Gastrocnemius medialis (tissue), 4 donors: ENCODE data around the gene ITPR1. TPM values are rescaled to one million over a fixed set of nuclear protein-coding genes. Genes with fewer than 3 reads are reported as not detected.

Source experiments
- ATAC-seq, 2 donors: fragments of 150-250 bp; one replicate each; pipeline ENCODE4 v1.9.1; 2016
- DNase-seq, 2 donors: peaks; one replicate each; pipeline ENCODE4 v3.0.0-alpha.2; 2019
- H3K27ac ChIP-seq, 4 donors: fragments of 200-600 bp; sonication (generic); 1 replicate in 1 of 4; 2 replicates in 3 of 4; pipeline ENCODE4 v1.5.1; 2016 to 2018; ENCODE audit warnings: mild to moderate bottlenecking in 2 of 4, moderate library complexity in 1 of 4
- H3K27me3 ChIP-seq, 3 donors: fragments of 200-600 bp; sonication (generic) in 2 of 3; 1 replicate in 1 of 3; 2 replicates in 2 of 3; pipeline versions ENCODE4 v1.5.1 to v1.6.0; 2016 to 2019; ENCODE audit warnings: mild to moderate bottlenecking in 1 of 3, moderate library complexity in 1 of 3
- H3K36me3 ChIP-seq, 2 donors: fragments of 200-600 bp; sonication (generic) in 1 of 2; one replicate each; pipeline ENCODE4 v1.5.1; 2017 to 2018
- H3K4me1 ChIP-seq, 2 donors: fragments of 200-600 bp; sonication (generic) in 1 of 2; one replicate each; pipeline ENCODE4 v1.5.1; 2016 to 2017; ENCODE audit warnings: mild to moderate bottlenecking in 2 of 2
- H3K4me3 ChIP-seq, 4 donors: fragments of 200-600 bp; sonication (generic) in 3 of 4; 1 replicate in 1 of 4; 2 replicates in 3 of 4; pipeline ENCODE4 v1.5.1; 2016 to 2019; ENCODE audit warnings: mild to moderate bottlenecking in 2 of 4
- H3K9me3 ChIP-seq, 3 donors: fragments of 200-600 bp; sonication (generic) in 2 of 3; 1 replicate in 1 of 3; 2 replicates in 2 of 3; pipeline ENCODE4 v1.5.1; 2016 to 2019
- POLR2A ChIP-seq, 2 donors: fragments of 450-650 bp; IDR thresholded peaks; one replicate each; pipeline ENCODE4 v1.6.1; 2017; ENCODE audit warnings: antibody characterized with exemption in 2 of 2, mild to moderate bottlenecking in 2 of 2, moderate library complexity in 2 of 2
- in situ Hi-C, 4 donors: fragments of 200-750 bp; cut with MboI; loops; one replicate each; pipeline versions ENCODE4 v1.15.0 to v1.8.0; 2017; ENCODE audit warnings: low sequenced_read_pairs in 4 of 4
- intact Hi-C: fragments of 100-400 bp; cut with DNase I; formaldehyde crosslinking; loops from one replicate; pipeline ENCODE4 v1.15.1; 2023; ENCODE audit warnings: low total_unique reads
- total RNA-seq, 4 donors: library from RNA; depleted of rRNA; stranded (reverse); fragments of >200 nt; gene quantifications; one replicate each; pipeline versions ENCODE4 v1.1.0 to v1.2.3, GENCODE V29; 2016
- TF ChIP-seq, protein P1 (sequence below), 5 experiments: fragments of 450-650 bp in 3 of 5; fragments of 200-600 bp in 2 of 5; sonication (generic) in 2 of 5; IDR thresholded peaks in 4 of 5; conservative IDR thresholded peaks in 1 of 5; 1 replicate in 4 of 5; 2 replicates in 1 of 5; pipeline ENCODE4 v1.5.1; 2016 to 2019; ENCODE audit warnings: antibody characterized with exemption in 5 of 5, mild to moderate bottlenecking in 3 of 5, moderate library complexity in 3 of 5

Gene ITPR1
- total RNA-seq, 4 donors from 2014 or later: 5.5 to 21.7 (median 11.3) TPM

DNA sequence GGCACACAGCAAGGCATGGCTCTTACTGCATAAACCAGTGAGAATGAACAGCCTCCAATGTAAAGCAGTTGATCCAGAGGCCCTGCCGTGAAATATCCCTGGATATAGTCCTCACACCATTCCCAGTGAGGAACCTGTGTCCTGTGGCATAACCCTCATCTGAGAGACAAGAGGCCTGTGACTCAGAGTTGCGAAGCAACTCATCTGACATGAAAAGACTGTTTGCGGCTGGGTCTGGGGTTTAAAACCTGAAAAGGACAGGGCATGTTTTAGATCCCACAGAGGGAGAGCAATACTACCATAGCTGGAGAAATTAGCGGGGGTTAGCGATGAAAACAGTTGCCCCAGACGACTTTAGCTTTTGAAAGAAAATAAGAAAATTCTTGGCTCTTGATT, 320.8 kb downstream of the ITPR1 start:
- Histone ChIP-seq H3K36me3 (peaks cover 0 to 7% of the 10 kb centered on the region in 2 donors), H3K4me3 (no peak overlapping the region), H3K4me1 (peaks cover 0 to 23% of the 10 kb centered on the region in 2 donors), H3K9me3 (no peaks in the 10 kb centered on the region), H3K27me3 (no peaks in the 10 kb centered on the region), H3K27ac (peak overlapping the region; percentile 34 to 78 (median 60))
- ATAC-seq: peak; percentile 55 to 57
- in situ Hi-C loops (no loop called here), intact Hi-C loops (no loop called here)
- TF ChIP-seq, protein P1, sequence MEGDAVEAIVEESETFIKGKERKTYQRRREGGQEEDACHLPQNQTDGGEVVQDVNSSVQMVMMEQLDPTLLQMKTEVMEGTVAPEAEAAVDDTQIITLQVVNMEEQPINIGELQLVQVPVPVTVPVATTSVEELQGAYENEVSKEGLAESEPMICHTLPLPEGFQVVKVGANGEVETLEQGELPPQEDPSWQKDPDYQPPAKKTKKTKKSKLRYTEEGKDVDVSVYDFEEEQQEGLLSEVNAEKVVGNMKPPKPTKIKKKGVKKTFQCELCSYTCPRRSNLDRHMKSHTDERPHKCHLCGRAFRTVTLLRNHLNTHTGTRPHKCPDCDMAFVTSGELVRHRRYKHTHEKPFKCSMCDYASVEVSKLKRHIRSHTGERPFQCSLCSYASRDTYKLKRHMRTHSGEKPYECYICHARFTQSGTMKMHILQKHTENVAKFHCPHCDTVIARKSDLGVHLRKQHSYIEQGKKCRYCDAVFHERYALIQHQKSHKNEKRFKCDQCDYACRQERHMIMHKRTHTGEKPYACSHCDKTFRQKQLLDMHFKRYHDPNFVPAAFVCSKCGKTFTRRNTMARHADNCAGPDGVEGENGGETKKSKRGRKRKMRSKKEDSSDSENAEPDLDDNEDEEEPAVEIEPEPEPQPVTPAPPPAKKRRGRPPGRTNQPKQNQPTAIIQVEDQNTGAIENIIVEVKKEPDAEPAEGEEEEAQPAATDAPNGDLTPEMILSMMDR (IDR thresholded peaks at IDR 0.05 in 4 of 5, conservative IDR thresholded peaks at IDR 0.05 in 1 of 5): no peak
- TF ChIP-seq POLR2A (IDR thresholded peaks at IDR 0.05): no peak
- no peak for DNase-seq

DNA sequence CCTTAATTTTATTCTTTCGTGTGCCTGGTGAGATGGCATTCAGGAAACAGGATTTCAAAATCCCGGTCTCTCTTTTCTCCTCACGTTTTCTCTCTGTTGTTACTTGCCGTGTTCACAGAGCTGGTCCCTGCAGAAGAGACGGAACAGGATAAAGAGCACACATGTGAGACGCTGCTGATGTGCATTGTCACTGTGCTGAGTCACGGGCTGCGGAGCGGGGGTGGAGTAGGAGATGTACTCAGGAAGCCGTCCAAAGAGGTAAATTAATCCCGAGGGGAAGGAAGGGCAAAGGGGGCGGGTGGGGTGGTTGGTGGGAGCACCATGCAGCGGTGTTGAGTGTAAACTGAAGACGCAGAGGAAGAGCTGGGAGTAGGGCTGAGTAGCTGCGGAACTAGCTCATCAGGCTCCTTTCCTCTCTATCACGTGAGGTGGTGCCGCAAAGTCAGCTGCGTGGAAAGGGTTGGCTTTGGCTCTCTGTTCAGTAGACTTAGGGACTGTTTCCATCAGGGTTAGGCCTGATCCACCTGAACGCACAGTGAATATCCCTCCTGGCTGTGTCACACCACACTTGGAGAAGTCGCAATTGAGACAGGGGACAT, 321.3 kb downstream of the ITPR1 start:
- peaks cover 0 to 18% of the 10 kb centered on the region in 2 donors for H3K4me1 ChIP-seq
- peak; percentile 79 to 86 for ATAC-seq
- peak overlapping the region; percentile 34 to 78 (median 60) for H3K27ac ChIP-seq
- H3K27me3 ChIP-seq: no peaks in the 10 kb centered on the region
- intact Hi-C loops (no loop called here), in situ Hi-C loops (no loop called here)
- peak; percentile 37 to 78 for DNase-seq
- no peaks in the 10 kb centered on the region for H3K9me3 ChIP-seq
- no peak overlapping the region for H3K4me3 ChIP-seq
- no peak for TF ChIP-seq POLR2A (IDR thresholded peaks at IDR 0.05)
- TF ChIP-seq, protein P1 (IDR thresholded peaks at IDR 0.05 in 4 of 5, conservative IDR thresholded peaks at IDR 0.05 in 1 of 5): no peak
- peaks cover 0 to 7% of the 10 kb centered on the region in 2 donors for H3K36me3 ChIP-seq

DNA sequence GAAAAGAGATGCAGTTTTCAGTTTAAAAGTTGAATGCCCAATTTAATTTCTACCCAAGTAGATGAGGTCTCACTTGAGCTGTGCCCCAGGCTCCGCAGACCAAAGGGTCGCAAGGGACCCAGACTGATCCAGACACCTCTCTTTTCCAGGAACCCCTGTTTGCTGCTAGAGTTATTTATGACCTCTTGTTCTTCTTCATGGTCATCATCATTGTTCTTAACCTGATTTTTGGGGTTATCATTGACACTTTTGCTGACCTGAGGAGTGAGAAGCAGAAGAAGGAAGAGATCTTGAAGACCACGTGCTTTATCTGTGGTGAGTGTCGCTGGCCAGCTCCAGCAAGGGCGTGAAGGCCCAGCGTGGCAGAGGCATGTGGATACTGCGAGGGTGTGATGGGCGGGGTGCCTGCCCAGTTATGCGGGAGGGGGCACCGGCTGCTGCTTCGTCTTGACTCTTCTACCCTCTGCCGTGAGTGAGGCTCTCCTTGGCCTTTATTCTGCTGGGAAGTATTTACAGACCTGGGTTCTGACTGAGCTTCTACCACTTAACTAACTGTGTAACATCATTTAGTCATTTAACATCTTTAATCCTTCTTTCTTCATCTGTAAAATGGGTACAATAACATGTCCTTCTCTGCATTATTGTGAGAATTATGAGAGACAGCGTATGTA, 321.9 kb downstream of the ITPR1 start:
- H3K27me3 ChIP-seq: no peaks in the 10 kb centered on the region
- no peak overlapping the region for H3K4me3 ChIP-seq
- DNase-seq (no peak), ATAC-seq (no peak)
- TF ChIP-seq, protein P1 (IDR thresholded peaks at IDR 0.05 in 4 of 5, conservative IDR thresholded peaks at IDR 0.05 in 1 of 5): no peak
- TF ChIP-seq POLR2A (IDR thresholded peaks at IDR 0.05): no peak
- peaks cover 0 to 7% of the 10 kb centered on the region in 2 donors for H3K36me3 ChIP-seq
- no peaks in the 10 kb centered on the region for H3K9me3 ChIP-seq
- peaks cover 0 to 13% of the 10 kb centered on the region in 2 donors for H3K4me1 ChIP-seq
- peak overlapping the region; percentile 34 to 78 (median 60) for H3K27ac ChIP-seq
- intact Hi-C loops: no loop called here
- in situ Hi-C loops: no loop called here

DNA sequence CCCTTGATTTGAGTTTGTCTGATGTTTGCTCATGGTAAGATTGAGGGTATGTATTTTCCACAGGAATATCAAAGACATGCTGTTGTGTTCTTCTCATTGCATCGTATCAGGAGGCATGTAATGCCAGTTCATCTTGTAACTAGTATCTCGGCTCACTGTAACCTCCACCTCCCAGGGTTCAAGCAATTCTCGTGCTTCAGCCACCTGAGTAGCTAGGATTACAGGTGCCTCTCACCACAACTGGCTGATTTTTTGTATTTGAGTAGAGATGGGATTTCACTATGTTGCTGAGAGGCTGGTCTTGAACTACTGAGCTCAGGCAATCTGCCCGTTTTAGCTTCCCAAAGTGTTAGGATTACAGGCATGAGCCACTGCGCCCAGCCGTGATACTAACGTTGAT, 323.2 kb downstream of the ITPR1 start:
- no peak overlapping the region for H3K27ac ChIP-seq
- H3K27me3 ChIP-seq: no peaks in the 10 kb centered on the region
- no peak for ATAC-seq
- no peak overlapping the region for H3K4me3 ChIP-seq
- no peaks in the 10 kb centered on the region for H3K9me3 ChIP-seq
- intact Hi-C loops (no loop called here), in situ Hi-C loops (no loop called here)
- peaks cover 0 to 7% of the 10 kb centered on the region in 2 donors for H3K36me3 ChIP-seq
- H3K4me1 ChIP-seq: peaks cover 0 to 8% of the 10 kb centered on the region in 2 donors
- TF ChIP-seq, protein P1 (IDR thresholded peaks at IDR 0.05 in 4 of 5, conservative IDR thresholded peaks at IDR 0.05 in 1 of 5): no peak
- TF ChIP-seq POLR2A (IDR thresholded peaks at IDR 0.05): no peak
- no peak for DNase-seq
